ENCODE results near the gene ECHS1.

GRCh38 chr10:133415752-133416151, 42.6 kb upstream of the ECHS1 start:
- TF ChIP-seq CTCF (IDR thresholded peaks at IDR 0.05) = no peak
- TF ChIP-seq POLR2A (IDR thresholded peaks at IDR 0.05) = no peak

Measured in stomach (tissue), 4 donors.